T-cell (primary cell): ENCODE results near the gene UPK2. TPM values are rescaled to one million over a fixed set of nuclear protein-coding genes. Genes with fewer than 3 reads are reported as not detected.
A peak's percentile ranks its signal among the peaks of the same experiment; 100 is the strongest.

Experiments
- ATAC-seq, 4 experiments: fragments of 200-7000 bp in 3 of 4; fragments of 150-1000 bp in 1 of 4; cut with Tn5 transposase; replicated peaks in 1 of 4; 1 replicate in 3 of 4; 2 replicates in 1 of 4; pipeline ENCODE4 v1.10.0; 2021; ENCODE audit warnings: moderate library complexity in 3 of 4, mild to moderate bottlenecking in 2 of 4, moderate number of reproducible peaks in 1 of 4
- CTCF ChIA-PET, 2 donors: fragments of 300-600 bp; sonication (Branson Sonifier 250); formaldehyde crosslinking; loops; one replicate each; lab custom pipeline; 2022; ENCODE audit warnings: antibody characterized with exemption in 2 of 2; lab: Charles Lee
- POLR2A ChIA-PET, 2 donors: fragments of 300-600 bp; sonication (Branson Sonifier 250); formaldehyde crosslinking; loops; one replicate each; lab custom pipeline; 2022; ENCODE audit warnings: antibody characterized with exemption in 2 of 2; lab: Charles Lee
- DNase-seq, 35 experiments: peaks; one replicate each; pipeline versions ENCODE4 v3.0.0 to v3.0.0-alpha.2; 2013 to 2023
- H3K27ac ChIP-seq: one replicate; pipeline ENCODE4 v1.5.1; 2013; ENCODE audit warnings: low read length
- H3K27me3 ChIP-seq, 2 experiments: replicated peaks in 1 of 2; 1 replicate in 1 of 2; 2 replicates in 1 of 2; pipeline versions ENCODE4 v1.6.1 to v1.7.0; 2013; ENCODE audit warnings: low read length in 1 of 2, mixed read lengths in 1 of 2; ENCODE audit not compliant: control insufficient read depth in 2 of 2, insufficient read depth in 2 of 2; ENCODE audit errors: extremely low read depth in 1 of 2
- H3K36me3 ChIP-seq, 2 donors: 1 replicate in 1 of 2; 2 replicates in 1 of 2; pipeline versions ENCODE4 v1.6.1 to v1.7.0; 2013; ENCODE audit warnings: low read length in 1 of 2; ENCODE audit not compliant: control insufficient read depth in 2 of 2, insufficient read depth in 1 of 2; ENCODE audit errors: extremely low read depth in 1 of 2
- H3K4me1 ChIP-seq, 2 experiments: 1 replicate in 1 of 2; 2 replicates in 1 of 2; pipeline versions ENCODE4 v1.6.1 to v1.7.0; 2013; ENCODE audit warnings: low read length in 2 of 2, mixed read lengths in 1 of 2; ENCODE audit not compliant: insufficient read depth in 2 of 2, control insufficient read depth in 1 of 2; ENCODE audit errors: extremely low read depth in 1 of 2
- H3K4me3 ChIP-seq, 2 donors: 1 replicate in 1 of 2; 2 replicates in 1 of 2; pipeline versions ENCODE4 v1.5.1 to v1.7.0; 2013; ENCODE audit warnings: mild to moderate bottlenecking in 2 of 2, low read length in 1 of 2, moderate library complexity in 1 of 2; ENCODE audit not compliant: control insufficient read depth in 1 of 2; ENCODE audit errors: extremely low read depth in 1 of 2
- H3K9me3 ChIP-seq: 2 replicates; pipeline ENCODE4 v1.7.0; 2013
- H3K27ac Mint-ChIP-seq, 2 donors: one replicate each; pipeline ENCODE4 v1.8.0; 2020 to 2021; ENCODE audit warnings: mild to moderate bottlenecking in 2 of 2, mixed read lengths in 2 of 2
- H3K27me3 Mint-ChIP-seq, 2 donors: one replicate each; pipeline ENCODE4 v1.8.0; 2021 to 2022; ENCODE audit warnings: mixed read lengths in 2 of 2
- H3K36me3 Mint-ChIP-seq: one replicate; pipeline ENCODE4 v1.8.0; 2021; ENCODE audit warnings: mixed read lengths
- H3K4me1 Mint-ChIP-seq, 3 donors: one replicate each; pipeline ENCODE4 v1.8.0; 2020 to 2022; ENCODE audit warnings: mixed read lengths in 3 of 3, mild to moderate bottlenecking in 1 of 3
- H3K4me3 Mint-ChIP-seq, 3 donors: one replicate each; pipeline ENCODE4 v1.8.0; 2020 to 2022; ENCODE audit warnings: mild to moderate bottlenecking in 3 of 3, mixed read lengths in 3 of 3, moderate library complexity in 3 of 3
- H3K9me3 Mint-ChIP-seq, 3 donors: one replicate each; pipeline ENCODE4 v1.8.0; 2020 to 2022; ENCODE audit warnings: mixed read lengths in 3 of 3
- WGBS: methylation state at CpG from one replicate; pipeline ENCODE4 v1.1.5; 2013; ENCODE audit warnings: missing lambda C conversion rate; ENCODE audit not compliant: insufficient coverage; 5-methylcytosine and 5-hydroxymethylcytosine counted together
- total RNA-seq, 35 experiments: library from RNA in 6 of 35; stranded (reverse) in 6 of 35; fragments of 120-200 nt in 1 of 35; gene quantifications; one replicate each; pipeline versions ENCODE4 v1.2.1 to v1.2.4 and lab custom pipeline; 2013 to 2026

UPK2 gene
- total RNA-seq, 5 donors from 2014 or later (not counting 1 experiment from before 2014, with no cell fraction given): 0.32 TPM; not detected in 4

- H3K27me3 Mint-ChIP-seq: no peaks in the 10 kb centered on the region
- peak overlapping the region; percentile 48 to 50 for H3K4me3 ChIP-seq
- H3K36me3 Mint-ChIP-seq: peaks cover 30% of the 10 kb centered on the region
- H3K4me1 Mint-ChIP-seq: peaks cover 63 to 83% (median 71%) of the 10 kb centered on the region in 3 donors
- 14% methylated on average over 44 of the region's 67 CpGs for WGBS
- DNase-seq: peak in 24 of 35 experiments; percentile 29 to 78 (median 52)
- POLR2A ChIA-PET: interaction anchor here (0.5 to 1.1 kb wide), 4 partner anchors 32 to 864 kb away, joined by 5 to 10 read pairs (median 6); no protein-coding TSS in a partner anchor
- H3K36me3 ChIP-seq: peaks cover 0 to 36% of the 10 kb centered on the region in 2 donors
- no peaks in the 10 kb centered on the region for H3K9me3 Mint-ChIP-seq
- no peaks in the 10 kb centered on the region for H3K27me3 ChIP-seq
- no peaks in the 10 kb centered on the region for H3K9me3 ChIP-seq
- H3K27ac ChIP-seq: peak overlapping the region; percentile 95
- ATAC-seq: peak; percentile 18 to 32 (median 30)
- H3K4me3 Mint-ChIP-seq: peak overlapping the region; percentile 76 to 93 (median 86)
- peaks cover 41 to 90% of the 10 kb centered on the region in 2 experiments for H3K4me1 ChIP-seq
- peak overlapping the region; percentile 92 to 96 for H3K27ac Mint-ChIP-seq
- CTCF ChIA-PET: interaction anchor here (0.7 to 4.0 kb wide), 4 partner anchors 12 to 20 kb away, joined by 3 to 30 read pairs (median 14); partner anchors contain the start of gene BCL9L (in 1 of the 2)
These were observed 45.6 kb upstream of the UPK2 start for GRCh38 chr11:118910309-118911112.

- peaks cover 0 to 34% of the 10 kb centered on the region in 2 donors for H3K36me3 ChIP-seq
- H3K27ac ChIP-seq: peak overlapping the region; percentile 95
- Mint-ChIP-seq H3K27ac (peak overlapping the region; percentile 92 to 96), H3K9me3 (no peaks in the 10 kb centered on the region), H3K4me1 (peaks cover 71 to 89% (median 78%) of the 10 kb centered on the region in 3 donors), H3K4me3 (peak overlapping the region; percentile 76 to 93 (median 86)), H3K27me3 (no peaks in the 10 kb centered on the region), H3K36me3 (peaks cover 24% of the 10 kb centered on the region)
- POLR2A ChIA-PET: interaction anchor here (0.6 to 2.9 kb wide), 6 partner anchors 11 to 865 kb away, joined by 4 to 13 read pairs (median 6); no protein-coding TSS in a partner anchor
- H3K27me3 ChIP-seq: no peaks in the 10 kb centered on the region
- H3K9me3 ChIP-seq: no peaks in the 10 kb centered on the region
- 21% methylated on average over 9 of the region's 21 CpGs for WGBS
- CTCF ChIA-PET: interaction anchor here (0.7 to 4.0 kb wide), 5 partner anchors 11 to 19 kb away, joined by 3 to 30 read pairs (median 17); partner anchors contain the start of gene BCL9L (in 1 of the 2)
- ATAC-seq (no peak), DNase-seq (peak in 1 of 35 experiments; percentile 40)
- peak overlapping the region; percentile 38 to 50 for H3K4me3 ChIP-seq
- H3K4me1 ChIP-seq: peaks cover 49 to 97% of the 10 kb centered on the region in 2 experiments
These were observed 44.8 kb upstream of the UPK2 start for GRCh38 chr11:118911113-118911879.

DNA sequence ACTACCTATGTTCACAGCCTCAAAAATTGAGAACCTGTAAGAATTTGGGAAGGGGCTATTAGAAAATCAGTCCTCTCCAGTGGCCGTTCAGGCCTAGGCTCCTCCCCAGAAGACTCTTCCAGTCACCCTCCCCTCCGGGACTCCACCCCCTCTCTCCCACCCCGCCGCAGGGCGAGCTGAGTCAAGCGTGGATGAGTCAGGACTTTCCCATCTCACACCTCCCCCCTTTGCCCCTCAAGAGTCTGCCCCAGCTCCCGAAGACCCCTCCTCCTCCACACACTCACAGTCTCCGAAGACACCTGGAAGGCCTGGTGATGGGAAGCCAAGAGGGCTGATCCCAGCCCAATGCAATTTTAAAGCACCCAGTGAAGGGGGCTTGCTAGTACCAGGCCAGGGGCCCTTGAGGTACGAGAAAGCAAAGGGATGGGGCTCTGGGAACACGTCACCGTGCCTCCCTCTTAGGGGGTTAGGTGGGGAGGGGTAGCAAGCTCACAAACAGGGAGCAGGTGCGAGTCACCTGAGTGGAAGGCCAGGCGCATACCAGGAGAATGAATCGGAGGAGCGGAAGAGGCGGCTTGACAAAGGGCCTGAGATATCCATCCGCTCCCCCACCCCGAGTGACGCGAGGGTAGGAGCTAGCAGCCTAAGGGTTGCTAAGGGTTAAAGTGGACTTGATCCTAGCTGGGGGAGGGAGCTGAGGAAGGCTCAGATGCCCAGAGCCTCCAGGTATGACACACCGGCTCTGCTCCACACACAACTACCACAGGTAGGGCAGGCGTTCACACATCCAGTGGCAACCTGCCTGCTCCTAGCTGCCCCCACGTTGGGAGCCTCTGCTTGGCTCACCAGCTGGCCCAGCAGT is 44.0 kb upstream of the UPK2 start:
- no peaks in the 10 kb centered on the region for H3K9me3 Mint-ChIP-seq
- H3K4me3 ChIP-seq: peak overlapping the region; percentile 50 to 66

DNA sequence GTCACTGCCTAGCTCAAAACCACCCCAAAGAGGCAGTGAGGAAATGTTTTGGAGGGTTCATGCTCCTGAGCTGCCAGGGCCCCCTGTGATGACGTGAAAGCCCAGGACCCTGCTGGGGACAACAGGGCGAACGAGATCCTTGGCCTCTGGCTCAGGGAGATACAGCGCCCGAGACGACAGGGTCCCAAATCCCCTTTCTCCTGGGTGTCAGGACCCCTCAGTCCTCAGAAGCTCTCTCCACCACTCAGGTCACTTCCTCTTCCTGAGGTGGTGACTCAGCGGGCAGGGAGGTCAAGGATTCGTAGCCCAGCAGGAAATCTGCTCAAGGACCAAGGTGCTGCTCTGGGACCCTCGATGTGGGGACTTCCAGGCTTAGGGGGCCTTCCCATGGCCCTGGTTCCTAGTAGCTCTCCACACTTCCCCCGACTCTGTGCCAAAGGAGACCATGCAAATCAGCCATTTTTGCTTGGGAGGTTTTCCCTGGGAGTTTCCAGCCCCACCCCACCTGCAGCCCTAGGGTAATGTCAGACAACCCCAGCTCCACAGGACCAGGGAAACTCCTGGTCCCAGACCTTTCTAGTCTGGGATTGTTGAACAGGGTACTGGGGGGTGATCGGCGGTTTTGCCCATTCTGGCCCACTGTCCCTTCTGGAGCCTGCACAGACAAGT is 43.2 kb upstream of the UPK2 start:
- Histone ChIP-seq H3K4me3 (peak overlapping the region; percentile 50 to 66), H3K27me3 (no peaks in the 10 kb centered on the region), H3K36me3 (peaks cover 5 to 32% of the 10 kb centered on the region in 2 donors), H3K9me3 (no peaks in the 10 kb centered on the region), H3K4me1 (peaks cover 59 to 100% of the 10 kb centered on the region in 2 experiments), H3K27ac (peak overlapping the region; percentile 95)
- no peaks in the 10 kb centered on the region for H3K9me3 Mint-ChIP-seq
- H3K4me1 Mint-ChIP-seq: peaks cover 72 to 89% (median 79%) of the 10 kb centered on the region in 3 donors
- POLR2A ChIA-PET: interaction anchor here (0.5 to 3.3 kb wide), 14 partner anchors 10 to 578 kb away, joined by 3 to 18 read pairs (median 5); partner anchors contain the start of genes BCL9L (in 1 of the 2) and DDX6 (in 1 of the 2)
- DNase-seq (peak in 2 of 35 experiments; percentile 48 to 67), ATAC-seq (no peak)
- no peaks in the 10 kb centered on the region for H3K27me3 Mint-ChIP-seq
- peak overlapping the region; percentile 92 to 96 for H3K27ac Mint-ChIP-seq
- CTCF ChIA-PET: interaction anchor here (0.6 to 3.8 kb wide), 9 partner anchors 8 to 137 kb away, joined by 3 to 30 read pairs (median 6); partner anchors contain the start of gene BCL9L (in 1 of the 2)
- 4% methylated on average over 6 of the region's 12 CpGs for WGBS
- peaks cover 22% of the 10 kb centered on the region for H3K36me3 Mint-ChIP-seq
- H3K4me3 Mint-ChIP-seq: peak overlapping the region; percentile 76 to 93 (median 76)

More for the DNA sequence above, 44.0 kb upstream of the UPK2 start:
- Mint-ChIP-seq H3K4me3 (peak overlapping the region; percentile 76 to 93 (median 76)), H3K27me3 (no peaks in the 10 kb centered on the region), H3K4me1 (peaks cover 72 to 89% (median 79%) of the 10 kb centered on the region in 3 donors), H3K27ac (peak overlapping the region; percentile 92 to 96), H3K36me3 (peaks cover 22% of the 10 kb centered on the region)
- CTCF ChIA-PET: interaction anchor here (1.0 to 3.8 kb wide), 6 partner anchors 10 to 136 kb away, joined by 4 to 30 read pairs (median 11); partner anchors contain the start of gene BCL9L (in 1 of the 2)
- H3K36me3 ChIP-seq: peaks cover 5 to 34% of the 10 kb centered on the region in 2 donors
- H3K4me1 ChIP-seq: peaks cover 57 to 100% of the 10 kb centered on the region in 2 experiments
- WGBS: 33% methylated on average over 10 of the region's 23 CpGs
- ATAC-seq: peak; percentile 2 to 11 (median 8)
- peak overlapping the region; percentile 95 for H3K27ac ChIP-seq
- H3K27me3 ChIP-seq: no peaks in the 10 kb centered on the region
- DNase-seq: peak in 14 of 35 experiments; percentile 32 to 82 (median 50)
- H3K9me3 ChIP-seq: no peaks in the 10 kb centered on the region
- POLR2A ChIA-PET: interaction anchor here (0.5 to 3.3 kb wide), 9 partner anchors 11 to 326 kb away, joined by 3 to 18 read pairs (median 5); partner anchors contain the start of gene BCL9L (in 1 of the 2)
